ENCODE measurements around the gene ANXA6.

Gene ANXA6

GRCh38 chr5:151132963-151133362 is 24.6 kb downstream of the ANXA6 start:
- no peaks in the 10 kb centered on the region for H3K27me3 ChIP-seq (ENCODE audit: insufficient read depth, poor library complexity, severe bottlenecking)
- no peak overlapping the region for H3K4me3 ChIP-seq (replicated peaks; ENCODE audit: insufficient read depth, low read length)
- TF ChIP-seq REST (IDR thresholded peaks at IDR 0.05; ENCODE audit: insufficient replicate concordance, low read depth) (no peak), SPI1 (IDR thresholded peaks at IDR 0.05; ENCODE audit: borderline replicate concordance, low read depth) (peak; percentile 98), GABPA (IDR thresholded peaks at IDR 0.05; ENCODE audit: low read depth) (no peak), CTCF (IDR thresholded peaks at IDR 0.05; ENCODE audit: insufficient read depth, low read length) (no peak), POLR2AphosphoS5 (IDR thresholded peaks at IDR 0.05; ENCODE audit: low read depth) (peak; percentile 37; the same call in 1 of the 2 replicates)
- 0 out of 2 replicates have a peak overlapping the region, but pooled peaks have one; percentile 0 for H3K27ac ChIP-seq (replicated peaks)
- peak in 1 of 2 experiments; percentile 91 for DNase-seq (ENCODE audit: low read depth in 1 of 2, low spot score in 1 of 2)

- Histone ChIP-seq H3K4me3 (replicated peaks; ENCODE audit: insufficient read depth, low read length) (no peak overlapping the region), H3K27ac (replicated peaks) (no peak overlapping the region), H3K27me3 (ENCODE audit: insufficient read depth, poor library complexity, severe bottlenecking) (no peaks in the 10 kb centered on the region)
- TF ChIP-seq GABPA (IDR thresholded peaks at IDR 0.05; ENCODE audit: low read depth) (no peak), REST (IDR thresholded peaks at IDR 0.05; ENCODE audit: insufficient replicate concordance, low read depth) (no peak), POLR2AphosphoS5 (IDR thresholded peaks at IDR 0.05; ENCODE audit: low read depth) (no peak), SPI1 (IDR thresholded peaks at IDR 0.05; ENCODE audit: borderline replicate concordance, low read depth) (no peak), CTCF (IDR thresholded peaks at IDR 0.05; ENCODE audit: insufficient read depth, low read length) (no peak)
- no peak for DNase-seq (ENCODE audit: low read depth in 1 of 2, low spot score in 1 of 2)
These were observed 26.4 kb downstream of the ANXA6 start for GRCh38 chr5:151130922-151131891.

- H3K4me3 ChIP-seq (replicated peaks; ENCODE audit: insufficient read depth, low read length) = no peak overlapping the region
- no peak for DNase-seq (ENCODE audit: low read depth in 1 of 2, low spot score in 1 of 2)
- H3K27me3 ChIP-seq (ENCODE audit: insufficient read depth, poor library complexity, severe bottlenecking) = no peaks in the 10 kb centered on the region
- no peak for TF ChIP-seq REST (IDR thresholded peaks at IDR 0.05; ENCODE audit: insufficient replicate concordance, low read depth)
- no peak for TF ChIP-seq POLR2AphosphoS5 (IDR thresholded peaks at IDR 0.05; ENCODE audit: low read depth)
- TF ChIP-seq SPI1 (IDR thresholded peaks at IDR 0.05; ENCODE audit: borderline replicate concordance, low read depth) = no peak
- TF ChIP-seq CTCF (IDR thresholded peaks at IDR 0.05; ENCODE audit: insufficient read depth, low read length) = no peak
- no peak for TF ChIP-seq GABPA (IDR thresholded peaks at IDR 0.05; ENCODE audit: low read depth)
- no peak overlapping the region for H3K27ac ChIP-seq (replicated peaks)
These were observed 27.2 kb downstream of the ANXA6 start for GRCh38 chr5:151130235-151130921.
